ENCODE results near the gene METTL25.

Gene METTL25

DNA sequence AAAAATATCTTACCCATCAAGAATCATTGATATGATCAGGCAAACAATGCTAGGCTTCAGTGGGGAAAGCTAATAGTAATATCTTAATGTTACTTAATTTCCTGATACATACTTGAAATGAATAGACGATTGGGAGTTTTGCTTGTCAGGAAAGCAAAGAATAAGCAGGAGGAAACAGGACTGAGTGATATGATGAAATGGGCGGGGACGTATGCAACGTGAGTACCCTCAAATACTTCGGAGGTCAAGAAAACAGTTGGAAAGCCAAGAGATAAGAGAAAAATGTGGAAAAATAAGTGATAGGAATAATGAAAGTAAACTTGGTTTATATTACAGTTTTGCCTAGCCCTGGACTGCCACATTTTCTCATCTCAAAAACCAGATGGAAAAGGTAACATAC, 49.2 kb downstream of the METTL25 start:
- DNase-seq = no peak

DNA sequence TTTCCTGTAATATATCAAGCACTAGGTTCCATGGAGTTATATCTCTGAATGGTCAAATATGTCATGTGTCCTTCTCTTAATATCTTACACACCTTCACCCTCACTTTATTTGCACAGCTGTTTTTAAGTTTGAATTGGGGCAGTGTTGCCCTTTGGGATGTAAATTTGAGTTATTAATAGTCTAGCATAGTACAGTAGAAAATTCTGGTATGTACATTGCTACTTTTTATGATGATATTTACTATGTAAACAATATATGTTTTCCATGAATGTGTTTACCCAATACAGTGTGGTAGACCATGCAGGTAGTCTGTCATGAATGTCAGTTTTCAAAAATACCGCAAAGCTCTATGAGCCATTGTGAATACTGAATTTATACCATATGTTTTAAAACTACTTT, 50.5 kb downstream of the METTL25 start:
- DNase-seq = no peak

DNA sequence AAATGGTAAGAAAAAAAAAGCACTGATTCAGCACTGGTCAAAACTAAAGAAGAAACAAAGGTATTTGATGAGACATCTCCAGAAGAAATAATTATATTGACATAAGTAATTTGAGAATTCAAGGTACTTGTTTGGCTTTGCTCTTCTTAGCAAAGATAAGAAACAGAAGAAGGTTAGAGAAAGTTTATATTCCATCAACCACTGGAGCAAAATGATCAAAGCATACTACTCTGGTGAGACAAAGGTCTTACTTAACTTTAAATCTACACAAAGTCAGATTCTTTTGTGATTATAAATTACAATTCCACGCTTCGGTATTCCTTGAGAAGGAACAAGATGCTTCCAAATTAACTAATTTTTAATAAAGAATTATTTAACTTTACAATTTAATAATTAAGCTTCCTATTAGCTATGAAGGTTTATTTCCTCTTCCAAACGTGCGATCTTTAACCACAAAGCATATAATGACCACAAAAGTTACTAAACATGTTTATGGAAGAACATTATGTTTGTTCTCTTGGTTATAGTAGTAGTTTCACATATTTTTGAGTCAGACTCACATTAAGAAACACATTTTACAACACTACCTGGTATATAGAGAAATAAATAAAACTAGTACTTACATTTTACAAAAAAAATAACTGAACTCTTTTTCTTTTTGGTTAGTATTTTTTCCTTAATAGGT, 53.4 kb downstream of the METTL25 start:
- no peak for DNase-seq

DNA sequence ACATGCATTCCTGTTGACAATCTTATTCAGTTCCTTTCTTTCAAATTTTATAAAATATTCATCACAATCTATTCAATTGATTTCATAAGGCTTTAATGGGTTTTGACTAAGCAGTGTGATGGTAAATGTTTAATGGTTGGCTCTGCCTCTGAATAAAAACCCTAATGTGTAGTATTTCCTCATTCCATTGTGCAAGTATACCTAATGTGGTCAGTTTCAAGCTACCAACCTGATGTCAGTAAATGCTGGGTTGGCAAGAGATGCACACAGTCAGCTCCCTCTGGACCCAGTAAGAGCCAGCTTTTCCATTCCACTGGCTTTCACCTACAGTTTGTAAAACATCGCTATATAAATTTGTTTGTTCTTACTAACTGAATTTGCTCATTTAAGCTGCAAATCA, 53.9 kb downstream of the METTL25 start:
- no peak for DNase-seq

DNA sequence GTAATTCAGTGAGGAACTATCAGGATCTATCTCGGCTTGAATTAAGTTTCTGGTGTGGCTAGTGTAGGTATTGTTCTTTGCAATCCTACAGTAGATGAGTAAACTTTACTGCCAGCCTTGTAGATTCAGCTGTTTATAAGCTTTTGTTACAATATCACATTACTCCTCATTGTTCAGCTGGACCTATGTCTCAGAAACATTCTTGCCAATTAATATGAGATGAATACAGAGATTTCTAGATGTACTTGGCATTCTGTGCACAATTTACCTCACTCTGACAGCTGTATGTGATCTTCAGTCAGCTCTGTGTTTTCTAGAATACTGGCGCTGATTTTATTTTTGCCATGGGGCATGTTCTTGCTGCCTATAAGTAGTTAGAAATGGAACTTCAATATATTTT, 55.7 kb downstream of the METTL25 start:
- DNase-seq = no peak

DNA sequence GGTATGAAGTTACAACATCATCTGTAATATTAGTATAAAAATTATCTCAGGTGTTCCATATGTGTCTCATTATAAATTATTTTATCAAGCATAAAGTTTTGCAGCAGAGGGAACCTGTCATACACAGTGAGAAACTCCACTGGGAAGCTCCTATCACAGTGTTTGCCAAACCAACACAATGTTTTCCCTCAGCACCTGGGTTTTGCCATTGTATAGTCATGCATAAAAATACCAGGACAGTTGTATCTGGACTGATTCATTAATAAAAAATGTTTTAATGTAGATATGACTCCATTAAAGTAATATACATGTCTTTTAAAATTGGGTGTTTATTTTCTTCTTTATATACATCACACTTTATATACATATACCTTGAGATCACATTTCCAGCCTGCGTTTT, 56.6 kb downstream of the METTL25 start:
- DNase-seq = no peak

DNA sequence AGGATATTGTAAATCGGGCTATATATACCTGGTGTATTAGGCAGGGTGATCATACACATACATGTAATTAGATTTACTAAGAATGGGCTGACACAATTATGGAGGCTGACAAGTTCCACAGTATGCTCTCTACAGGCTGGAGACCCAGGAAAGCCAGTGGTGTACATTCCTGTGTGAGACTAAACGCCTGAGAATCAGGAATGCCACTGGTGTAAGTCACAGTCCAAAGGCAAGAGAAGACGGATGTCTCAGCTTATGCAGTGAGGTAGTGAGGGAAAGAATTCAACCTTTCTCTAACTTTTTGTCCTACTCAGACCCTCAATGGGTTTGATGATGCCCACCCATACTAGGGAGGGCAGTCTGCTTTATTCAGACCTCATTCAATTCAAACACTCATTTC, 57.1 kb downstream of the METTL25 start:
- no peak for DNase-seq

DNA sequence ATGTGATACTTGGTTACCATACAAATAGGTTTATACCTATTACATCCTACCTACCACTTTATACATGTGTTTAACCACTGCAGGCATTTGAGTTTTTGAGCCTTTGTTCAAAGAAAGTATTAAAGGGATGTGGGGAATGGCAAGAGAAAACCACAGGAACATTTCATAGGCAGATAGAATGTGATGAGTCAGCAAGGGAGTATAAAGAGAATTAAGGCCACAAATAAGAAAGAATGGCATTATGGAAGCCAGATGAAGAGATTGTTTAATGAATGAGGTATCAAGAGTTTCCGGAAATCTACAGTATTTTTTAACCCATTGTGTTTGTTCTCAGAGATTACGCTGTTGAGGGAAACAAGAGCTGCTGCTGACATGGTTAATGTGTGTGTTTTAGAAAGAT, 66.9 kb downstream of the METTL25 start:
- DNase-seq = no peak

DNA sequence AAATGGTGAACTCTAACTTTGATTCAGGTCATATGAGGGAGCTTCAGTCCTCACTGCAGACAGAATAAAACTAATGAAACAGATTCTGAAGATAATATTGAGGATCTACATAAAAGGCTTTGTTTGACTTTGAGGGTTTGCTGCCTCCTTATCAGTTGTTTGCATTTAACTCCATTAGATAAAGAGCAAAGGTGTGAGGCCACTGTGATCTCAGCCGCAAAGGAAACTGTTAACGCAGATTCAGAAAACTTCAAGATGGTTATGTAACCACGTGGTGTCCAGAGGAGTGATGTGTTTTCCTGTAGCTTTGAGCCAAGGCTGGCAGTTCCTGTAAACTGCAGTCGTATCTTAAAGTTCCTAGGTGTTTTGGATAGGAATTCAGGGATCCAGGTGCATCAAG, 67.8 kb downstream of the METTL25 start:
- no peak for DNase-seq

DNA sequence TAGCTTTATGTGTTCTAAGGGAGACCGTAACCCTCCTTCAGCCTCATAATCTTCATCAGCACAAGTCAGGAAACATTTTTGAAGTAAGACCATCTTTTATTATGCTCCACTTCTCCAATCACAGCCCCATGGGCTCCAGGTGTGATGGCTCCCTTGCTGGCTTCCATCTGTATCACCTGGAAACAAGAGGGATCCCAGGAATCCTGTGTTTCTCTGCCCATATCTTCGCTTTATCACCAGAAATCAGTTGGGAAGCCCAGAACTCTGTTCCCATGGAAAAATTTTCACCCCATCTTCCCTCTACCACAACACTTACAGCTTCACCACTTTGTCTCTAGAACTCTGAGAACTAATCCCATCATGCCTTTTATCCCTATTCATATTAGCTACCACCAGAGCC, 68.3 kb downstream of the METTL25 start:
- no peak for DNase-seq

DNA sequence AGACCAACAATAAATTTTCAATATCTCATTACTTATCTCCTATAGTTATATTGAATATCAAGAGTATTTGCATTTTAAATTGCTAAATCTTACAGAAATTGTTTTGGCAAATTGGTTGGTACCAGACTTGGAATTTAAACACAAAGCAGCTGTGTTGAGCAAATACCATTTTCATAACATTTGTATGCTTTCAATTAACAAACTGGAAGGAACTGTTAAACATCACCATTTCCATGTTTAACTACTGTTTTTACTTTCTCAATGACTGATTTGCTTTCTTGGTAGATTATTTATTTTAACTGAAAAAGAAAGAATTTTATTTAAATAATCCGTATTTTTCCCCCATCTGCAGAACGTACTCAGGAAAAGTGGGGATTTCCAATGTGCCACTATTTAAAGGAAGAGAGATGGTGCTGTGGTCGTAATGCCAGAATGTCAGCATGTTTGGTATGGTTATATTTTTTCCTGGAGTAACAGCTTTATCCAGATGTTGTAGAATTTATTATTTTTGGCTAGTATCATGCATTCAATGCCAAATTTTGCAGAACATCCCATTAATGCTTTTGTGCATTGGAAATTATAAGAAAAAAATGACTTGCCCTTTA, 72.3 kb downstream of the METTL25 start:
- no peak for DNase-seq

DNA sequence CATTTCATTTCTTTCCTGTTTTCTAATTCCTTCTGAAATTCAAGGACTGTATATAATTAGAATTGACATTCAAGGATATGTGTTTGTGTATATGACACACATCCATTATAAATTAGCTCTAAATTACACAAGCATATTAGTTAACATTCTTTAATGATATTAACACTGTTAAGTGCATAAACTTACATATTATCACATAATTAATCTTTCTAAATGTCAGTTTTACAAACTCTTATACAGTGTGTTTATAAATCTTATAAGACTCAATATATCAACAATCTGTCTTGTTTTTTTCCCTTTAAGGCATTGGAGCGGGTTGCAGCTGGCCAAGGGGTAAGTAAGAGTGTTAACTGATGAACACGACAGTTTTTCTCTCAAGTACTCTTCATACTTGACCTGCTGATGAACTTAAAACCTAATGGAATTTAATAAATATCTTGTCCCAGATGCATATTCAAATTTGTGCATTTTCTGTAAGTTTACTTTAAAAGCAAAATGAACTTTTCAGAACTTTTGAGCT, 76.1 kb downstream of the METTL25 start:
- DNase-seq = no peak

DNA sequence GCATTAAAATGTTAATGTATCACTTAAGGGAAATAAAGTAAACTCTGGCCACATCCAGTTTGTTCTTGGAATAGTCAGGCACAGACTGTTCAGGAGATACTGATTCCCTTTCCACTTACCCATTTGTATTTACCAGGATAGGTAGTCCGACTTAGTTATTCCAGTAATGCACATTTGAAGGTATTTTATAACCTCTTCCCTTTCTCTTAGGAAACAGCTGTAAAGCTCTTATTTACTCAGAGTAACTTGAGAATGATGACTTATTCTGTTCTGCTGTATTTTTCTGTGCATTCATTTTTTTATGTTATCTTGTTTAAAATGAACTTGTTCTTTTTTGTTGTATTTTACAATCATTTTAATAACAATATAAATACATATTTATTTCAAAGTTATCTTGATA, 78.0 kb downstream of the METTL25 start:
- no peak for DNase-seq

DNA sequence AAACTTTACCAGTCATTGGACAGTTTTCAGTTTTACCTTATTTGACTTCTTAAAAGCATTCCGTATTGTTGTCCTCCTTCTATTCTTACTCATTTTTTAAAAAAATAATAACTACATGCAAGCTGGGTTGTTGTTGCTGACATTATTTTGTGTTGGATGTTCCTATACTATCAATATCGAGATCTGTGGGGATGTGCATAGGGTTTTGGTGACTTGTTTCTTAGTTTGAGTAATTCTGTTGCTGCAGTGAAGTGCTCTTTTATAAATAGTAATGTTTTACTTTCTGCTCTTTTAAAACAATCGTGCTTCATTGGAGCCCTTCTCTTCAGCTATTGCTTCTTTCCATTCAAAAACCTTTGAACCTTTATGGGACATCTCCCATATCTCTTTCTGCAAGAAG, 79.4 kb downstream of the METTL25 start:
- DNase-seq = no peak

DNA sequence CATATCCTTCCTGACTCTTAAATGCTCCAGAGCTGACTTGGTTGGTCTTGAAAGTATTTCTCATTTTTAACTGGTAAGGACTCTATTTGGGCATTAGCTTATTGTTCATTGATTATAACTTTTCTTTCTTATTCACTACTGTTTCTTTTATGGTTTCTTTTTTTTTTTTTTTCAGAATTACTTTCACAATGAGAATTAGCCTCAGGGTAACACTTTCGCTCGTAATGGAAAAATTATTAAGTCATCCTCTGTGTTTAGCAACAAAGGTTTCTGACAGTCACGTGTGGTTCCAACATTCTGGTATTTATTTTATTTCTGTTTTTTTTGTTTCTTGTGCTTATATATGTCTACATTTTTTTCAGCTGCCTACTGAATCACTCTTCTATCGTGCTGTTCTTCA, 80.0 kb downstream of the METTL25 start:
- DNase-seq = no peak

DNA sequence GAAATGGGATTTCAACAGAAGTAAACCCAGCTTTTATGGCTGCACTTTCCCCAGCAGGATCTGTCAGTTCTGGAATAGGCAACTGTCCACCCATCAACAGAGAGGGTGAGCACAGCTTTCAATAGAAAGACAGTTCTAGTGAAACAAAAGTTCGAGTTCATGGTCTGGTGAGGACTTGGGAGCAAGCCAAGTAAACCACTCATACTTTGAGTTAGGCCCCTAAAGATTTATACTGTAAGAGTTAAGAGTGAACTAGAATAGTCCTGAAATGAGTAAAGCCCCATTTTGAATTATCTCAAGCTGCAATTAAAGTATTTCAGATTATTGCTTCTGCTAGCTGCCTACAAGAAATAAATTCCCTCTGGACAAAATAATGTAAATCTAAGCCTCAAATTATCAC, 82.6 kb downstream of the METTL25 start:
- no peak for DNase-seq

DNA sequence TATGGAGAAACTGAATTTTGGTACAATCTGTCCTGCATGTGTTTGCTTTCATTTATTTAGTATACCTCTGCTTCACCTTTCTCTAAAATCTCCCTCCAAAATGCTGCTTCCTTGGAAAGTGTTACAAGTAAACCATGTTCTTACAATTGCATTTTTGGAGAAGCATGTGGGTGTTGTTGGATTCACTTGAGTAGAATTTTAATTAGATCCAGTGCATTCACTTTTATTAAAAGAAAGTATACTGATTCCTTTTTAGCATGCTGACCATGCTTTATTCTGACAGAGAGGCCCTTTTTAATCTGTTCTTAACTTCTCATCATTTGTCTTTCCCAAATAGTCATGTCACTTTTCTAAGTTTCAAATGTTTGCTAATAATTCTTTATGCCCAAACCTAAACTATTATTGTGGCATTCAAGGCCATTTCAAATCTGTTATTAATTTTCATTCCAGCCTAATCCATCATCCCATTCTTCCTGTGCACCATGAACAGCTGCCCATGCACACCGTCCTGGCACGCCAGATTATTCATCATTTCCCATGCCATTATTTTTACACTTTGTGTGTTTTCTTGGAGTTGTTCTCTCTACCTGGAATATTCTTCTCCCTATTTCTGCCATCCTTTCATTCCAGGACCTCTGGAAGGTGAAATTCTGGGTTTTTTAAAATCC, 90.7 kb downstream of the METTL25 start:
- no peak for DNase-seq

DNA sequence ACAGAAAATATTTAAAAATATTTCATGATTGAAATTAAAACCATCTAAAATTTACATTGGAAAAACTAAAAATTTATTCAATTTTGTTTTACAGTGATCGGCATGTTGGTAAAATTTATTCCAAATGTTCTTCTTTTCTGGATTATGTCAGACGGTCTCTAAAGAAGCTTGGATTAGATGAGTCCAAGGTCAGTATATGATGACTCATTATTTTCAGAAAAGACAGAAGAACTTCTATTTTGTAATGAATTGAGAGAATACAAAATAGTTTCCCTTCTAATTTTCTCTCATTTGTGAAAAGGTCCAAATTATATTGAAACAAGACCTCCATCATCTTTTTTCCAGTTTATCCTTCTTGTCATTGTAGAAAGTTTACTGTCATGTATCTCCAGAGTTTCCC, 98.3 kb downstream of the METTL25 start:
- DNase-seq = no peak

DNA sequence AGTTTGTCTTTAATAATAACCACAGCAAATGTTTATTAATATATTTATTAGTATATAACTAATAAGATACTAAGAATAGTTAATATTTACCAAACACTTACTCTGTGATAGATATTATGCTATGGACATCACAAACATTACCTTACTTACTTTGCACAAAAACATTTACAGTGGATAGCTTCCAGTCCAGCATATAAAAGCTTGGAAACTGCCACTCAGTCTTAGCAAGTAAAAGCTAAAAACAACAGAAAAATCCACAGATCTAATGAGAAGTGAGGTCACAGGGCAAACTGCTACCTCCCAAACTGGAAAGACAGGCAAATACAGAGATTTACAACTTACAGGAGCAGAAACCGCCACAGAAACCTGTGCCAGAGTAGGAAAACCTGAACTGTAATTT, 99.8 kb downstream of the METTL25 start:
- DNase-seq = no peak

DNA sequence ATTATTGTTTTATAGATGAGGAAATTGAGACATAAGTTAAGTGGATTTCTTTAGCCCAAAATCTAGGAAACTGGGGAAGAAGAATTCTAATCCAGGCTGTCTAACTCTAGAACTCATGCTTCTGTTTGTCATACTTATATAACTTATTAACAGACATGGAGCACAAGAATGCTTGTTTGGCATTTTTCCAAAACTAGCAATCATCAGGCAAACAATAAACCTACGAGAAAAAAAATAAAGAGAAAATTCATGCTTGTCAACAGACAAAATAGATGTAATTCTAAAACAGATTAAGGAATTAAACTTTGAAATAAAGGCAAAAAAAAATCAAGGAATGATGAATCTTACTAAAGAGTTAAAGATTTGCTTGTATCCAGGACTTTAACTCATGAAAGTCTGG, 103.1 kb downstream of the METTL25 start:
- DNase-seq = no peak

DNA sequence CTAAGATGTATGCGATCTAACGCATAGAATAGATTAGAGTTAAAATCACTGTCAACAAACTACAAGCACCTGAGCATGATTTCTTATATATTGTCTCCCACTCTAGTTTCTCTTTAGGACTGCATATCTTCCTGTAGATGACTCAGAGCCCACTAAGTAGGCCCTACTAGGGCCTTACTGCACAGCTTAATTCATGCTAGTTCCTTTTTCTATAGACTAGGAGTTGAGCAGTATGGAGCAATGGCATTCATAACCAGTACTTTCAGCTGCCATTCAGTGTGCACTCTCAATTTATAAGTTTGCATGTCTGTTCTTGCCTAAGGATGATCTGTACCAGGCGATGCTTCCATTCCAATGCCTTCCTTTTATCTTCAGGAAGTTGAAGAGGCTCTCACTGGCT, 103.5 kb downstream of the METTL25 start:
- DNase-seq = no peak

DNA sequence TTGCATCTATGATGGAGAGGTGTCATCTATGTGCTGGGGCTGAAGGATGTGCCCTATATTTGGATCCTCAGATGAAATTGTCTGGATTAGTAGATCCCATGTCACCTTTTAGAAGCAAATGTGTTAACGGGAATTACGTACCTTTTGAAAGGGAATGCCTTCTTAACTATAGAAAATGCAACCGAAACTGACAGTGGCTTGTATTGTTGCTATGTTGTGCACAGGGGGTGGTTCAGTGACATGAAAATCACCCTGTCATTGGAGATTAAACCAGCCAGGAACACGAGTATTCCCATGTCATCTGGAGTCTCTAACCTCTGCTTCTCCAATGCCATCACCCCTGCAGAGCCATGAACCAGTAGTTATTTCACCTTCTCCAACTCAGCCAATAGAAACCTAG, 110.2 kb downstream of the METTL25 start:
- no peak for DNase-seq

DNA sequence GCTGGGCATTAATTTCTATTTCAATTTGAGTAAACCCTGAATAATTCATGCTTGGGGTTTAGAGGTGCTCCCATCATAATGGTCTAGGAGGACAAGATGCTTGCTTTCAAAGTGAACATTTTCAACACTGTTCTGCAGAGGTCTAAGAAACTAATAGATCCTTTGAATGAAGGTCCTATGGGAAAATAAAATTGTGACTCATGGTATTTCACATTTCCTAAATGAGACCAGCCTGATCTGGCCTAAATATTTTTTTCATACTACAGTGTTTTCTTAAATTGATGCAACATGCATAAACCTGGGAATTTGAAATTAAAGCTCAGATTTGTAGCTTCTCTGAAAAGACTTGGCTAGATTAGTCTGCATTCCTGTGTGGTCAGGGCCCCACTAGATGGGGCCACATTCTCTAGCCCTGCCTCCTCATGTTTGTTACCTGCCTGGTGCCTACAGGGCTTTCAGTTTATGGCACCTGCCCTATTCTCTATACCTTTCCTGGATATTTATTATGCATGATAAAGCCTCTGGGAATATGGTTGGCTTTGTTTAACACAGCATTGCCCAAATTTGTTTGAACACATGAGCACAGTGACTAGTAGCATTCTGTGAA, 112.7 kb downstream of the METTL25 start:
- DNase-seq = no peak

DNA sequence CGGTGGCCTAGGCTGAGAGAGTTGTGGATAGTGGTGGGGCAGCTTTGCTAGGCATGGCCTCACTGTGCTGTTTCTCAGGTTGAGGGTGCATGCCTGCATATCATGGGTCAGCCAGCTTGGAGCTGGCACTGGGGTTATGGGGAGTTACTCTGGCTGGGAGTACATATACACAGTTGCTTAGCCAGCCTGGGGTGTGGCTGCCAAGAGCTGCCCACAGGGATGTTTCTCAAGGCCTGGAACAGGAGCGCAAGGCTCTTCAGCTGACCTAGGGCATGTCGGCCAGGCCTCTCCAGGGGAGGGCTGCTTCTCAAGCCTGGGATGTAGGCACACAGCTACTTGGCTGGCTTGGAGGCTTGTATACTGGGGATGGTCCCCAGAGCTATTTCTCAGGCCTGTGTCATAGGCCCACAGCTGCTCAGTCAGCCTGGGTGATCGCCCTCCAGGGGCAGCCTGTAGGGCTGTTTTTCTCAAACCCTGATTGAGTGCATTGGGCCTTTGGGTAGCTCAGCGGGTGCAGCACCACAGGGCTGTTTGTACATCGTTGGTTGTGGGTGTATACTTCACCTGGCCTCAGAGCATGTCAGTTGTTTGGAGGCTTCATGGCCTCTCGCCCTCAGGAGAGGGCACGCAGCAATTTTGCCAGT, 114.9 kb downstream of the METTL25 start:
- no peak for DNase-seq
